GM23338 (cell line): ENCODE results near the gene NEURL1.

Experiments used
- CREB1 ChIP-seq: fragments of 250-450 bp; sonication (Bioruptor Pico); IDR thresholded peaks from 2 replicates; pipeline ENCODE4 v1.5.0; 2020; ENCODE audit warnings: low read depth, mild to moderate bottlenecking, moderate library complexity
- EZH2 ChIP-seq: fragments of 200-600 bp; sonication (generic); IDR thresholded peaks from one replicate; pipeline ENCODE4 v1.8.0; 2017; ENCODE audit warnings: antibody characterized with exemption, mild to moderate bottlenecking, low read depth; ENCODE audit not compliant: unreplicated experiment
- EZH2phosphoT487 ChIP-seq: fragments of 200-600 bp; sonication (generic); IDR thresholded peaks from one replicate; pipeline ENCODE4 v1.8.1; 2018; ENCODE audit warnings: antibody characterized with exemption; ENCODE audit not compliant: unreplicated experiment
- NANOG ChIP-seq: IDR thresholded peaks from 2 replicates; pipeline ENCODE4 v1.6.1; 2016; ENCODE audit warnings: antibody characterized with exemption, borderline replicate concordance
- POLR2AphosphoS5 ChIP-seq: IDR thresholded peaks from 2 replicates; pipeline ENCODE4 v1.6.1; 2016; ENCODE audit warnings: antibody characterized with exemption, low read depth
- STAT1 ChIP-seq: IDR thresholded peaks from one replicate; pipeline ENCODE4 v1.6.1; 2016; ENCODE audit warnings: antibody characterized with exemption; ENCODE audit not compliant: unreplicated experiment
- TF ChIP-seq, protein P1 (sequence below), 2 experiments: fragments of 200-600 bp in 1 of 2; sonication (generic) in 1 of 2; conservative IDR thresholded peaks; 2 replicates each; pipeline versions ENCODE4 v1.5.1 to v1.6.1; 2016 to 2017; ENCODE audit warnings: antibody characterized with exemption in 2 of 2, low read depth in 2 of 2, mild to moderate bottlenecking in 2 of 2, moderate library complexity in 1 of 2
- TF ChIP-seq, protein P2 (sequence below): IDR thresholded peaks from one replicate; pipeline ENCODE4 v1.6.1; 2018; ENCODE audit warnings: antibody characterized with exemption; ENCODE audit not compliant: unreplicated experiment

DNA sequence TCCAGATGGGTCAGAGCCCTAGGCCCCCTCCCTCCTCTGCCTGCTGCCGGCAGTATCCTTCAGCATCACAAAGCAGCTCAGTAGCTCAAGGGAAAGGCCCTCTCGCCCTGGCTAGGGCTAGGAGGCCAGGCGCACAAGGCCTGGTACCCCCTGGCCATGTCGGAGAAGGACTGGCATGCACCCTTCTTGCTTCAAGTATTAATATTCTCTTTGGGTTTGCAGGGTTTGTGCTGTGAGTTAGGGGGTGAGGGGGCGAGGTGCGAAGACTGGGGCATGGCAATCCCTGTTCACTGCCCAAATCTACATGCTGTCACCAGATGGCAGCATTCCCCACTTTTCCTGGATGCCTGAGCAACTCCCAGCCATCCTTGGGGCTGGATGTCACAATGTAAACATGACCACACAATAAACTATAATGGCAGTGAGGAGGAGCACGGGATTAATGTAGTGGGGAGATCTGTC lies 105.2 kb downstream of the NEURL1 start:
- TF ChIP-seq, protein P1, sequence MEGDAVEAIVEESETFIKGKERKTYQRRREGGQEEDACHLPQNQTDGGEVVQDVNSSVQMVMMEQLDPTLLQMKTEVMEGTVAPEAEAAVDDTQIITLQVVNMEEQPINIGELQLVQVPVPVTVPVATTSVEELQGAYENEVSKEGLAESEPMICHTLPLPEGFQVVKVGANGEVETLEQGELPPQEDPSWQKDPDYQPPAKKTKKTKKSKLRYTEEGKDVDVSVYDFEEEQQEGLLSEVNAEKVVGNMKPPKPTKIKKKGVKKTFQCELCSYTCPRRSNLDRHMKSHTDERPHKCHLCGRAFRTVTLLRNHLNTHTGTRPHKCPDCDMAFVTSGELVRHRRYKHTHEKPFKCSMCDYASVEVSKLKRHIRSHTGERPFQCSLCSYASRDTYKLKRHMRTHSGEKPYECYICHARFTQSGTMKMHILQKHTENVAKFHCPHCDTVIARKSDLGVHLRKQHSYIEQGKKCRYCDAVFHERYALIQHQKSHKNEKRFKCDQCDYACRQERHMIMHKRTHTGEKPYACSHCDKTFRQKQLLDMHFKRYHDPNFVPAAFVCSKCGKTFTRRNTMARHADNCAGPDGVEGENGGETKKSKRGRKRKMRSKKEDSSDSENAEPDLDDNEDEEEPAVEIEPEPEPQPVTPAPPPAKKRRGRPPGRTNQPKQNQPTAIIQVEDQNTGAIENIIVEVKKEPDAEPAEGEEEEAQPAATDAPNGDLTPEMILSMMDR (conservative IDR thresholded peaks at IDR 0.05; ENCODE audit: low read depth in 2 of 2) = peak; percentile 88 to 95
- TF ChIP-seq, protein P2, sequence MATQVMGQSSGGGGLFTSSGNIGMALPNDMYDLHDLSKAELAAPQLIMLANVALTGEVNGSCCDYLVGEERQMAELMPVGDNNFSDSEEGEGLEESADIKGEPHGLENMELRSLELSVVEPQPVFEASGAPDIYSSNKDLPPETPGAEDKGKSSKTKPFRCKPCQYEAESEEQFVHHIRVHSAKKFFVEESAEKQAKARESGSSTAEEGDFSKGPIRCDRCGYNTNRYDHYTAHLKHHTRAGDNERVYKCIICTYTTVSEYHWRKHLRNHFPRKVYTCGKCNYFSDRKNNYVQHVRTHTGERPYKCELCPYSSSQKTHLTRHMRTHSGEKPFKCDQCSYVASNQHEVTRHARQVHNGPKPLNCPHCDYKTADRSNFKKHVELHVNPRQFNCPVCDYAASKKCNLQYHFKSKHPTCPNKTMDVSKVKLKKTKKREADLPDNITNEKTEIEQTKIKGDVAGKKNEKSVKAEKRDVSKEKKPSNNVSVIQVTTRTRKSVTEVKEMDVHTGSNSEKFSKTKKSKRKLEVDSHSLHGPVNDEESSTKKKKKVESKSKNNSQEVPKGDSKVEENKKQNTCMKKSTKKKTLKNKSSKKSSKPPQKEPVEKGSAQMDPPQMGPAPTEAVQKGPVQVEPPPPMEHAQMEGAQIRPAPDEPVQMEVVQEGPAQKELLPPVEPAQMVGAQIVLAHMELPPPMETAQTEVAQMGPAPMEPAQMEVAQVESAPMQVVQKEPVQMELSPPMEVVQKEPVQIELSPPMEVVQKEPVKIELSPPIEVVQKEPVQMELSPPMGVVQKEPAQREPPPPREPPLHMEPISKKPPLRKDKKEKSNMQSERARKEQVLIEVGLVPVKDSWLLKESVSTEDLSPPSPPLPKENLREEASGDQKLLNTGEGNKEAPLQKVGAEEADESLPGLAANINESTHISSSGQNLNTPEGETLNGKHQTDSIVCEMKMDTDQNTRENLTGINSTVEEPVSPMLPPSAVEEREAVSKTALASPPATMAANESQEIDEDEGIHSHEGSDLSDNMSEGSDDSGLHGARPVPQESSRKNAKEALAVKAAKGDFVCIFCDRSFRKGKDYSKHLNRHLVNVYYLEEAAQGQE = no peak
- TF ChIP-seq NANOG = no peak
- no peak for TF ChIP-seq EZH2
- no peak for TF ChIP-seq POLR2AphosphoS5
- 0 out of 2 replicates have a peak, but pooled peaks have one; percentile 34 for TF ChIP-seq CREB1 (CRISPR knock-in tag)
- no peak for TF ChIP-seq EZH2phosphoT487
- no peak for TF ChIP-seq STAT1
